Endothelial cell of umbilical vein (primary cell): ENCODE measurements around the gene RAB1B. TPM values are rescaled to one million over a fixed set of nuclear protein-coding genes. Genes with fewer than 3 reads are reported as not detected.

ENCODE experiments used
- BruUV-seq: library from RNA; stranded (reverse); fragments of 400-500 nt; replicated peaks from 2 replicates; lab custom pipeline; 2021; lab: Mats Ljungman, UMichigan
- CTCF ChIA-PET: fragments of 300-600, 350-600 bp; sonication (Branson Sonifier 250); formaldehyde crosslinking; loops from one replicate; lab custom pipeline; 2021; ENCODE audit warnings: antibody characterized with exemption, inconsistent platforms; lab: Charles Lee
- POLR2A ChIA-PET: fragments of 300-600, 350-600 bp; sonication (Branson Sonifier 250); formaldehyde crosslinking; loops from one replicate; lab custom pipeline; 2021; ENCODE audit warnings: antibody characterized with exemption, inconsistent platforms; lab: Charles Lee
- DNase-seq: peaks from one replicate; pipeline ENCODE4 v3.0.0-alpha.2; 2011; ENCODE audit warnings: low read depth, low spot score
- FAIRE-seq: peaks from 2 replicates; lab custom pipeline; 2011; peaks lifted over from hg19 to GRCh38; lab: Jason Lieb, UNC
- H2AFZ ChIP-seq: 2 replicates; pipeline ENCODE4 v1.6.0; 2012; ENCODE audit warnings: low read depth, low read length, control low read depth, inconsistent platforms
- H3K27ac ChIP-seq: 2 replicates; pipeline ENCODE4 v1.5.1; 2011; ENCODE audit warnings: low read depth, mild to moderate bottlenecking, control low read depth, low read length, moderate library complexity; ENCODE audit not compliant: insufficient read depth
- H3K27me3 ChIP-seq, 2 experiments: 2 replicates each; pipeline versions ENCODE4 v1.6.0 to v1.6.1; 2011; ENCODE audit warnings: low read length in 2 of 2, mixed read lengths in 1 of 2; ENCODE audit not compliant: control insufficient read depth in 2 of 2, insufficient read depth in 2 of 2
- H3K36me3 ChIP-seq, 2 experiments: 2 replicates in 1 of 2; 3 replicates in 1 of 2; pipeline ENCODE4 v1.5.1; 2011; ENCODE audit warnings: low read length in 2 of 2, mild to moderate bottlenecking in 1 of 2, moderate library complexity in 1 of 2; ENCODE audit not compliant: control insufficient read depth in 2 of 2, insufficient read depth in 2 of 2; ENCODE audit errors: extremely low read depth in 1 of 2
- H3K4me1 ChIP-seq: 3 replicates; pipeline ENCODE4 v1.5.1; 2011; ENCODE audit warnings: mild to moderate bottlenecking, low read length; ENCODE audit not compliant: control insufficient read depth, insufficient read depth; ENCODE audit errors: extremely low read depth
- H3K4me2 ChIP-seq: 2 replicates; pipeline ENCODE4 v1.6.1; 2011; ENCODE audit warnings: low read length, control low read depth, mixed read lengths; ENCODE audit not compliant: insufficient read depth
- H3K4me3 ChIP-seq, 3 experiments: fragments of 200-600 bp in 1 of 3; sonication (generic), shearing (Covaris generic) in 1 of 3; replicated peaks in 1 of 3; 2 replicates each; pipeline ENCODE4 v1.5.1; 2011 to 2016; ENCODE audit warnings: control low read depth in 3 of 3, low read length in 3 of 3, mild to moderate bottlenecking in 2 of 3, inconsistent platforms in 1 of 3, low read depth in 1 of 3, moderate library complexity in 1 of 3; ENCODE audit not compliant: insufficient read depth in 1 of 3
- H3K79me2 ChIP-seq: 2 replicates; pipeline ENCODE4 v1.6.0; 2012; ENCODE audit warnings: low read length, inconsistent platforms; ENCODE audit not compliant: control insufficient read depth, insufficient read depth
- H3K9ac ChIP-seq: replicated peaks from 2 replicates; pipeline ENCODE3; 2011; ENCODE audit warnings: low read length, control low read depth; ENCODE audit not compliant: insufficient read depth; ENCODE audit errors: extremely low read depth
- H3K9me1 ChIP-seq: replicated peaks from 3 replicates; pipeline ENCODE4 v1.6.0; 2011; ENCODE audit warnings: mild to moderate bottlenecking, low read length; ENCODE audit not compliant: control insufficient read depth, insufficient read depth; ENCODE audit errors: extremely low read depth
- H3K9me3 ChIP-seq: replicated peaks from 2 replicates; pipeline ENCODE4 v1.5.1; 2012; ENCODE audit warnings: low read length, inconsistent platforms; ENCODE audit not compliant: control insufficient read depth, insufficient read depth
- H4K20me1 ChIP-seq: replicated peaks from 2 replicates; pipeline ENCODE3; 2011; ENCODE audit warnings: mild to moderate bottlenecking, low read length; ENCODE audit not compliant: control insufficient read depth, insufficient read depth; ENCODE audit errors: extremely low read depth
- CTCF ChIP-seq, 2 donors: IDR thresholded peaks; 1 replicate in 1 of 2; 2 replicates in 1 of 2; pipeline ENCODE4 v1.5.1; 2011; ENCODE audit warnings: low read length in 2 of 2, mild to moderate bottlenecking in 2 of 2, moderate library complexity in 2 of 2, control low read depth in 1 of 2, inconsistent platforms in 1 of 2, low read depth in 1 of 2; ENCODE audit not compliant: insufficient read depth in 1 of 2; ENCODE audit errors: extremely low read depth in 1 of 2
- EZH2 ChIP-seq: IDR thresholded peaks from 2 replicates; pipeline ENCODE4 v1.6.1; 2012; ENCODE audit warnings: borderline replicate concordance, low read depth, mild to moderate bottlenecking, moderate library complexity, low read length, inconsistent platforms; ENCODE audit not compliant: severe bottlenecking
- FOS ChIP-seq: IDR thresholded peaks from 2 replicates; pipeline ENCODE4 v1.6.1; 2011; ENCODE audit warnings: mild to moderate bottlenecking, low read length, moderate library complexity, borderline replicate concordance; ENCODE audit not compliant: insufficient read depth
- GATA2 ChIP-seq: IDR thresholded peaks from 2 replicates; pipeline ENCODE4 v1.7.0; 2011; ENCODE audit warnings: low read depth, mild to moderate bottlenecking, moderate library complexity, mixed read lengths, low read length; ENCODE audit not compliant: insufficient read length, insufficient read depth
- JUN ChIP-seq: IDR thresholded peaks from 2 replicates; pipeline ENCODE4 v1.6.1; 2011; ENCODE audit warnings: borderline replicate concordance, low read depth; ENCODE audit not compliant: insufficient read length, insufficient read depth
- MAX ChIP-seq: IDR thresholded peaks from 2 replicates; pipeline ENCODE4 v1.6.1; 2011; ENCODE audit not compliant: insufficient read depth, insufficient read length
- MYC ChIP-seq: IDR thresholded peaks from one replicate; pipeline ENCODE4 v1.6.1; 2011; ENCODE audit warnings: mild to moderate bottlenecking, low read depth, low read length
- POLR2A ChIP-seq: IDR thresholded peaks from 2 replicates; pipeline ENCODE4 v1.6.1; 2012; ENCODE audit warnings: low read depth, mild to moderate bottlenecking, control low read depth, low read length
- POLR2AphosphoS5 ChIP-seq: IDR thresholded peaks from 2 replicates; pipeline ENCODE4 v1.6.1; 2012; ENCODE audit warnings: low read depth, mild to moderate bottlenecking, control low read depth, low read length, moderate library complexity; ENCODE audit not compliant: insufficient read depth
- dilution Hi-C: fragments of 300-500 bp; cut with MboI; formaldehyde crosslinking; loops from one replicate; pipeline ENCODE4 v1.15.0; 2019; ENCODE audit warnings: low sequenced_read_pairs; ENCODE audit not compliant: extremely low pct_ligation_motif_present
- intact Hi-C: fragments of 100-400 bp; cut with micrococcal nuclease; formaldehyde crosslinking; loops from one replicate; pipeline ENCODE4 v1.10.0; 2022
- polyA plus RNA-seq, 4 experiments: library from polyadenylated mRNA; depleted of rRNA in 3 of 4; stranded (reverse) in 3 of 4; unstranded in 1 of 4; fragments of >200 nt; gene quantifications; 2 replicates each; pipeline versions ENCODE4 v1.2.1 to v1.2.3, GENCODE V29; 2011 to 2012; ENCODE audit warnings: missing spikeins in 1 of 4
- total RNA-seq: library from RNA; stranded (reverse); gene quantifications from 2 replicates; pipeline ENCODE4 v1.2.3, GENCODE V29; 2021

RAB1B gene
- total and polyA plus RNA-seq, 2 donors (not counting 3 experiments of a cell fraction or from before 2014, with no cell fraction given): 171 to 383 TPM

GRCh38 chr11:66264383-66264782 is 4.1 kb upstream of the RAB1B start:
- CTCF ChIA-PET: interaction anchor here (2.3 kb wide), 1 partner anchor 18 kb away, joined by 7 read pairs; no protein-coding TSS in a partner anchor
- Histone ChIP-seq H3K36me3 (peaks cover 0 to 42% of the 10 kb centered on the region in 2 experiments), H3K4me3 (no peak overlapping the region), H2AFZ (no peak overlapping the region), H3K9ac (no peak overlapping the region), H3K27ac (no peak overlapping the region), H4K20me1 (no peaks in the 10 kb centered on the region), H3K9me3 (no peaks in the 10 kb centered on the region), H3K79me2 (peaks cover 7% of the 10 kb centered on the region), H3K4me1 (peaks cover 6% of the 10 kb centered on the region), H3K9me1 (no peaks in the 10 kb centered on the region), H3K27me3 (no peaks in the 10 kb centered on the region), H3K4me2 (no peak overlapping the region)
- DNase-seq (no peak), FAIRE-seq (no peak)
- dilution Hi-C loops: no loop called here
- BruUV-seq: no TSS peak
- no peak for TF ChIP-seq POLR2AphosphoS5
- no peak for TF ChIP-seq GATA2
- TF ChIP-seq CTCF (IDR thresholded peaks at IDR 0.05; ENCODE audit: extremely low read depth in 1 of 2, insufficient read depth in 1 of 2, low read depth in 1 of 2, low read length in 2 of 2): no peak
- TF ChIP-seq FOS: no peak
- no peak for TF ChIP-seq JUN
- no peak for TF ChIP-seq EZH2
- TF ChIP-seq POLR2A: no peak
- TF ChIP-seq MAX: no peak
- TF ChIP-seq MYC: no peak
- intact Hi-C loops: no loop called here
- POLR2A ChIA-PET: no interaction called here
